Hematopoietic multipotent progenitor cell treated with erythropoietin and hydrocortisone succinate and interleukin-3 and kit ligand, for 17 days (in vitro differentiated cells): Measurements from ENCODE around the gene ZNF280C.
"Not testable (repeated sequence)": the region's sequence is repeated elsewhere in the genome, so short reads cannot be mapped to it uniquely, and the experiment has no call there.

Experiments
- DNase-seq: peaks from one replicate; pipeline ENCODE4 v3.0.0-alpha.2; 2015; ENCODE audit warnings: low spot score

ZNF280C gene

GRCh38 chrX:130268449-130269170, at the start of gene ZNF280C:
Gene ZNF280C (minus strand): TSS chrX:130268899. CDS start chrX:130260449, 8,450 bp downstream.
- peak; percentile 67 for DNase-seq

GRCh38 chrX:130304587-130305368, 36.1 kb upstream of the ZNF280C start:
- DNase-seq = no peak

GRCh38 chrX:130301977-130302376, 33.3 kb upstream of the ZNF280C start:
- no peak for DNase-seq

GRCh38 chrX:130301405-130301804, 32.7 kb upstream of the ZNF280C start:
- no peak for DNase-seq

GRCh38 chrX:130300010-130300282, 31.2 kb upstream of the ZNF280C start:
- DNase-seq = no peak

- DNase-seq = no peak
These were observed 30.7 kb upstream of the ZNF280C start for GRCh38 chrX:130299279-130300009.

- no peak for DNase-seq
These were observed 28.0 kb upstream of the ZNF280C start for GRCh38 chrX:130296743-130297142.

- DNase-seq = no peak
These were observed 27.6 kb upstream of the ZNF280C start for GRCh38 chrX:130296297-130296678.

- no peak for DNase-seq
These were observed 27.0 kb upstream of the ZNF280C start for GRCh38 chrX:130295519-130296296.

- no peak for DNase-seq
These were observed 18.5 kb upstream of the ZNF280C start for GRCh38 chrX:130287071-130287770.

GRCh38 chrX:130285710-130286109, 17.0 kb upstream of the ZNF280C start:
- DNase-seq = no peak

GRCh38 chrX:130285069-130285620, 16.4 kb upstream of the ZNF280C start:
- no peak for DNase-seq

- no peak for DNase-seq
These were observed 13.5 kb upstream of the ZNF280C start for GRCh38 chrX:130282151-130282550.

GRCh38 chrX:130280901-130281300, 12.2 kb upstream of the ZNF280C start:
- DNase-seq = no peak

GRCh38 chrX:130272253-130272652, 3.6 kb upstream of the ZNF280C start:
- DNase-seq = not testable (repeated sequence)

GRCh38 chrX:130269391-130269790, 692 bp upstream of the ZNF280C start:
- not testable (repeated sequence) for DNase-seq

GRCh38 chrX:130267956-130268448, 697 bp downstream of the ZNF280C start:
- no peak for DNase-seq

- no peak for DNase-seq
These were observed 4.1 kb downstream of the ZNF280C start for GRCh38 chrX:130264573-130264972.

GRCh38 chrX:130263016-130263415, 5.7 kb downstream of the ZNF280C start:
- no peak for DNase-seq

GRCh38 chrX:130262231-130262630, 6.5 kb downstream of the ZNF280C start:
- no peak for DNase-seq

- no peak for DNase-seq
These were observed 7.3 kb downstream of the ZNF280C start for GRCh38 chrX:130261296-130261893.
